Measurements from ENCODE around the gene HAO1.

HAO1 gene

GRCh38 chr20:7868108-7868507 lies 72.2 kb downstream of the HAO1 start:
- Histone ChIP-seq H3K4me1 (ENCODE audit: insufficient read depth, low read length) (peaks cover 5% of the 10 kb centered on the region), H3K36me3 (ENCODE audit: insufficient read depth, low read length) (no peaks in the 10 kb centered on the region)

DNA sequence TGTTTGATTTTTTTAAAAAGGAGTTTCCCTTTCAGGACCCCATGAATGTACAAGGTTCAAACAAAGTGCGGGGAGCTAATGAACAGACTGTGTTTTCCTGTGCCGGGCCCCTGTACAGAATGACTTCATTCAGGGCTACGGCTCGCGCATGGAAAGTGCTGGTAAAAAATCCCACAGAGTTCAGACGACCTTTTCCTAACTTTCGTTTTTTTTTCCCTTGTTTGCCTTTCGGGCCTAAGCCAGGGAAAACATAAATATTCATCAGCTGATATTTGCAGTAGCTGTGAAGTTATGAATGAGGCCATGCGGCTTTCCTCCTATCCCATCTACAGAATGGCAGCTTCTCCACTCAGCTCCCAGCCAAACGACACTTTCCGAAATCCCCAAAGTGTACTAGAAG lies 74.0 kb downstream of the HAO1 start:
- peaks cover 10% of the 10 kb centered on the region for H3K27me3 ChIP-seq (ENCODE audit: insufficient read depth, low read length)
- no peak overlapping the region for H2AFZ ChIP-seq (ENCODE audit: low read depth, low read length)
- no peaks in the 10 kb centered on the region for H3K36me3 ChIP-seq (ENCODE audit: insufficient read depth, low read length)
- no peaks in the 10 kb centered on the region for H3K9me3 ChIP-seq (ENCODE audit: low read length)
- H3K4me1 ChIP-seq (ENCODE audit: insufficient read depth, low read length) = peaks cover 5% of the 10 kb centered on the region
- H3K4me3 ChIP-seq (ENCODE audit: low read length) = no peak overlapping the region

More at GRCh38 chr20:7868108-7868507, 72.2 kb downstream of the HAO1 start:
- no peak overlapping the region for H3K4me3 ChIP-seq (ENCODE audit: low read length)
- peaks cover 10% of the 10 kb centered on the region for H3K27me3 ChIP-seq (ENCODE audit: insufficient read depth, low read length)
- H2AFZ ChIP-seq (ENCODE audit: low read depth, low read length) = no peak overlapping the region
- H3K9me3 ChIP-seq (ENCODE audit: low read length) = no peaks in the 10 kb centered on the region

DNA sequence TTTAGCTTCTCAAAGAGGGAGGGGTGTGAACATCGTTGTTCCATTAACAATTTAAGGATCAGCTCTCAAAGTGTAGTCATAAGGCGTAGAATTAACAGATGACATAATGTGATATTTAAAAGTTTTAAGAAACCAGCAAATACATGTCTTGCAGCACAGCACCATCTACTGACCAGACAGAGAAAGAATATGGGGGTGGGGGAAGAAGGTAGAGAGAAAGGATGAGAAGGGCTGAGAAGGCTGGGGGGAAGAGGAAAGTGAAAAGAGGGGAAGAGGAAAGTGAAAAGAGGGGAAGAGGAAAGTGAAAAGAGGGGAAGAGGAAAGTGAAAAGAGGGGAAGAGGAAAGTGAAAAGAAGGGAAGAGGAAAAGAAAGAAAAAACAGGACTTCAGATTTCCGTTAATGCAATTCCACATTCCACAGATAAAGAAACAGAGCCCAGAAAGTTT lies 80.9 kb downstream of the HAO1 start:
- H3K4me3 ChIP-seq (ENCODE audit: low read length) = no peak overlapping the region

DNA sequence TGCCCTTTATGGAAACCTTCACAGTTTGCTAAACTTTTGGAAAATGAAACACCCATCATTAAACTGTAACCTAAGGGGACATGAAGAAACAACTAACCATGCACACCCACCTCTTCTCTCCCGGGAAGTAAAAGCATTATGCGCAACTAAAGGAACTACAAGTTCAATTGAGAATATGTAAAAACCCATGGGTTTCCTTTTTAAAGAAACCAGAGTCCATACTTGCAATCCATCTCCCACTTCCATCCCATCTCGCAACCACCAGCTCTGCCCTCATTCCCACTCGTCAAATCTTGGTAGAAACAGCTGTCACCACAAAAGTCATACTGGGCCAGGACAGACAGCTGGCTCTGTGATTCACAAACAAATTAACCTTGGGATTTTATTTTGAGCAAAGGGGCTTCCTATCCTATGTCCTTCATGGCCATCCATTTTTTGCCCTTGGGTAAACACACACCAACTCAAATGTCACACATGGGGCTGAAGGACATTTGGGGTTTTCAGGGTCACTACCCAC lies 81.5 kb downstream of the HAO1 start:
- no peaks in the 10 kb centered on the region for H3K36me3 ChIP-seq (ENCODE audit: insufficient read depth, low read length)

More for the DNA sequence above, 80.9 kb downstream of the HAO1 start:
- H3K27me3 ChIP-seq (ENCODE audit: insufficient read depth, low read length) = no peaks in the 10 kb centered on the region
- H2AFZ ChIP-seq (ENCODE audit: low read depth, low read length) = no peak overlapping the region
- no peaks in the 10 kb centered on the region for H3K36me3 ChIP-seq (ENCODE audit: insufficient read depth, low read length)
- no peaks in the 10 kb centered on the region for H3K4me1 ChIP-seq (ENCODE audit: insufficient read depth, low read length)
- H3K9me3 ChIP-seq (ENCODE audit: low read length) = no peaks in the 10 kb centered on the region

GRCh38 chr20:7856756-7857155 lies 83.5 kb downstream of the HAO1 start:
- H3K27me3 ChIP-seq (ENCODE audit: insufficient read depth, low read length) = no peaks in the 10 kb centered on the region
- H2AFZ ChIP-seq (ENCODE audit: low read depth, low read length) = no peak overlapping the region
- H3K9me3 ChIP-seq (ENCODE audit: low read length) = no peaks in the 10 kb centered on the region
- no peaks in the 10 kb centered on the region for H3K36me3 ChIP-seq (ENCODE audit: insufficient read depth, low read length)
- no peak overlapping the region for H3K4me3 ChIP-seq (ENCODE audit: low read length)
- H3K4me1 ChIP-seq (ENCODE audit: insufficient read depth, low read length) = no peaks in the 10 kb centered on the region

More for the DNA sequence above, 81.5 kb downstream of the HAO1 start:
- H3K27me3 ChIP-seq (ENCODE audit: insufficient read depth, low read length) = no peaks in the 10 kb centered on the region
- H2AFZ ChIP-seq (ENCODE audit: low read depth, low read length) = no peak overlapping the region
- H3K4me1 ChIP-seq (ENCODE audit: insufficient read depth, low read length) = no peaks in the 10 kb centered on the region
- H3K9me3 ChIP-seq (ENCODE audit: low read length) = no peaks in the 10 kb centered on the region
- H3K4me3 ChIP-seq (ENCODE audit: low read length) = no peak overlapping the region

DNA sequence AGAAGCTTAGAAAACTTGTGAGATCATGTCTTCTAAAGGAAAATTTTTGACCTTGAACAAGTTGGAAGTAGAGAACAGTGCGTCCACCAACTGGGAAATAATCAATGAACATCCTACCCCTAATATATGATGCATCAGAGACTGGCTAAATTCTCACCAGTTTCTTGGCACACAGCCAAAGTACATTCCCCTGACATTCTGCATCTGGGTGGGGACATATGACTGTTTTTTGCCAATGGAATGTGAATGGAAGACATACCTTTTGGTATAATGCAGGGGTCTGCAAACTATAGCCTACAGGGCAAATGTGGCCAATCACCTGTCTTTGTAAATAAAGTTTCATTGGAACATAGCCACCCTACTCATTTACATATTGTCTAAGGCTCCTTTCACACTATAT lies 84.7 kb downstream of the HAO1 start:
- H3K36me3 ChIP-seq (ENCODE audit: insufficient read depth, low read length) = no peaks in the 10 kb centered on the region
- H3K4me3 ChIP-seq (ENCODE audit: low read length) = no peak overlapping the region
- no peak overlapping the region for H2AFZ ChIP-seq (ENCODE audit: low read depth, low read length)
- H3K27me3 ChIP-seq (ENCODE audit: insufficient read depth, low read length) = no peaks in the 10 kb centered on the region
- H3K4me1 ChIP-seq (ENCODE audit: insufficient read depth, low read length) = no peaks in the 10 kb centered on the region
- H3K9me3 ChIP-seq (ENCODE audit: low read length) = no peaks in the 10 kb centered on the region

DNA sequence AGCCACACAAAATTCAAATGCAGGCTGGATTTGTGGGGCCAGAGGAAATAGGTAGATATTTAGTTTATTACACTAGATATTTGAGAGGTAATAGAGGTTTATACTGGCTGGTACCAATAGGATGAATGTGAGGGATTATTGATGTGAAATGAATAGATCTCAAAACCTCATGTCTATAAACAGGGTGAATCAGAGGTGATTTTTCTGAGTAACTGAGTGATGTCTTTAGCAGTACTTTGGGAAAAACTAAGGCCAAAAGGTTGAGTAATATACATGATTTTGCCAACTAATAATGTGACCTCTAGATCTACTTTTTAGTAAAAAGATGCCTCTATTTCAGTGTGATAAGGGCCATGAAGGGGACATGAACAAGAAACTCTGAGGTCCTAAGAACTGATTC lies 86.8 kb downstream of the HAO1 start:
- Histone ChIP-seq H3K9me3 (ENCODE audit: low read length) (no peaks in the 10 kb centered on the region), H3K4me1 (ENCODE audit: insufficient read depth, low read length) (no peaks in the 10 kb centered on the region), H3K4me3 (ENCODE audit: low read length) (no peak overlapping the region), H3K27me3 (ENCODE audit: insufficient read depth, low read length) (no peaks in the 10 kb centered on the region), H2AFZ (ENCODE audit: low read depth, low read length) (no peak overlapping the region), H3K36me3 (ENCODE audit: insufficient read depth, low read length) (no peaks in the 10 kb centered on the region)

- H2AFZ ChIP-seq (ENCODE audit: low read depth, low read length) = no peak overlapping the region
- H3K4me3 ChIP-seq (ENCODE audit: low read length) = no peak overlapping the region
- no peaks in the 10 kb centered on the region for H3K27me3 ChIP-seq (ENCODE audit: insufficient read depth, low read length)
- no peaks in the 10 kb centered on the region for H3K4me1 ChIP-seq (ENCODE audit: insufficient read depth, low read length)
- no peaks in the 10 kb centered on the region for H3K36me3 ChIP-seq (ENCODE audit: insufficient read depth, low read length)
- H3K9me3 ChIP-seq (ENCODE audit: low read length) = no peaks in the 10 kb centered on the region
Observed at GRCh38 chr20:7850775-7851490, 89.3 kb downstream of the HAO1 start.

DNA sequence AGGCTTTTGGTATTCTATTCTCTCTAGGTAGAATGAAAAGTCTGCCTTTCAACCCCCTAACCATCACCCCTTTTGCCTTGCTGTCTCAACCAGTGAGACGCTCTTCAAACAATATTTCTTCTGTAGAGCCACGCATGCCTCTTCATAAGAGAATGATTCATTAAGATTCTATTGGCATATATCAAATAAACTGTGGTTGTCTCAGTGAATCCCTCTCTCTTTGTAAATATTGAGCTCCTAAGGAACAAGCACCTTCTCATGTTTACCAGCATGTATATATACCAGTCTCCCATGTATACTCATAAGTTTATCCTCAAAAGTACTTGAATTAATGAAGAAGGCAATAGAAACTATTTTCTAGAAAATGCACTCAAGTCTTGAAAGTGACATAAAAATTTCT lies 90.6 kb downstream of the HAO1 start:
- no peaks in the 10 kb centered on the region for H3K4me1 ChIP-seq (ENCODE audit: insufficient read depth, low read length)
- no peaks in the 10 kb centered on the region for H3K9me3 ChIP-seq (ENCODE audit: low read length)

GRCh38 chr20:7848351-7848750 lies 91.9 kb downstream of the HAO1 start:
- Histone ChIP-seq H3K27me3 (ENCODE audit: insufficient read depth, low read length) (no peaks in the 10 kb centered on the region), H2AFZ (ENCODE audit: low read depth, low read length) (no peak overlapping the region), H3K4me1 (ENCODE audit: insufficient read depth, low read length) (no peaks in the 10 kb centered on the region), H3K9me3 (ENCODE audit: low read length) (no peaks in the 10 kb centered on the region), H3K36me3 (ENCODE audit: insufficient read depth, low read length) (no peaks in the 10 kb centered on the region), H3K4me3 (ENCODE audit: low read length) (no peak overlapping the region)

More for the DNA sequence above, 90.6 kb downstream of the HAO1 start:
- no peaks in the 10 kb centered on the region for H3K36me3 ChIP-seq (ENCODE audit: insufficient read depth, low read length)
- no peak overlapping the region for H3K4me3 ChIP-seq (ENCODE audit: low read length)
- H3K27me3 ChIP-seq (ENCODE audit: insufficient read depth, low read length) = no peaks in the 10 kb centered on the region
- H2AFZ ChIP-seq (ENCODE audit: low read depth, low read length) = no peak overlapping the region

DNA sequence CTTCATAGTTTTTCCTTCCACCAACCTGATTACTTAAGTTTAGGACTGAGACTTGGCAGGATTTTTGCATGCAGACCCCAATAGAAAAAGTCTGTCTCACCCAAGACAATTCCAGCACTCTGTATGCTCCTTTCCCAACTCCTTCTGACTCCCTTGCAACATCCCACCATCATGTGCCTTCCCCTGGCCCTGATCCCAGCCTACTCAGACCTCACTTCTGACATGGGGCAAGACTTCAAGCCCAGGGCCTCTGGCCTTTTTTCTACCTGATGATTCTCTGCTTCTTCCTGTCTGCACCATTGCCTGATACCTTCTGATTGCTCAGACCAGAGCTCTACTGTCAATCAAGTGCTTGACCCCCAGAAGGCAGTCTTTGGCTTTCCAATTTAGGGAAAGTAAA lies 96.6 kb downstream of the HAO1 start:
- Histone ChIP-seq H3K36me3 (ENCODE audit: insufficient read depth, low read length) (no peaks in the 10 kb centered on the region), H2AFZ (ENCODE audit: low read depth, low read length) (no peak overlapping the region), H3K27me3 (ENCODE audit: insufficient read depth, low read length) (peaks cover 5% of the 10 kb centered on the region), H3K9me3 (ENCODE audit: low read length) (no peaks in the 10 kb centered on the region), H3K4me1 (ENCODE audit: insufficient read depth, low read length) (no peaks in the 10 kb centered on the region), H3K4me3 (ENCODE audit: low read length) (no peak overlapping the region)

- Histone ChIP-seq H3K36me3 (ENCODE audit: insufficient read depth, low read length) (no peaks in the 10 kb centered on the region), H3K9me3 (ENCODE audit: low read length) (no peaks in the 10 kb centered on the region), H3K4me3 (ENCODE audit: low read length) (no peak overlapping the region), H3K4me1 (ENCODE audit: insufficient read depth, low read length) (no peaks in the 10 kb centered on the region), H2AFZ (ENCODE audit: low read depth, low read length) (no peak overlapping the region), H3K27me3 (ENCODE audit: insufficient read depth, low read length) (peaks cover 5% of the 10 kb centered on the region)
Observed at GRCh38 chr20:7841971-7842310, 98.3 kb downstream of the HAO1 start.

DNA sequence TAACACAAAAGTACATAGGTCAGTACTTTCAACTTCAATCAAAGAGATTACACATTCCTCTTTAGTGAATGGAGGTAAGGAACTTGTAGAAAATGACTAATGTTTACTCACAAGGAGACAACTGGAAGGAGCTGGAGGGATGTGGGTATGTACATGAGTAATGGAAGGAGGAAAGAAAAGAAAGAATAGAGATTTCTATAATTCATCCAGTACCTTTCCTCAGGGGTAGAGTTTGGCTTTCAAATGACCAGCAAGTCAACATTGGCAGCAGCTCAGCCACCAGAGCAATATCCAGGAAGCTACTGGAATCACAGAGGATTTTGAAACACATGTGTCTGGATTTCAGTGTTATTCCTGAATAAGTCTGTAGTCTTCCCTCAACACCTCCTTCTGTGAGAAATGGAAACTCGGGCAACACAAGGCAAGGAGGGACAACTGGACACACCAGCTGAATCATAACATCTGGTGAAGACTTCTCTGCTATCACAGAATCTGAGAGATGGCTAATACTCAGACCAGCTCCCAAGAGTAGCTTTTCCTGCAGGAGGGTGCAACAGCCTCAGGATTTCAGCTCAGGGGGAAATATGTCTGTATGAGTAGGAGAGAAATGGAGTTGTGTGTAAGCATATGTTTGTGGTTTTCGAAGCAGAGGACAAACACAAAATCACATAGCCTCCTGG lies 98.8 kb downstream of the HAO1 start:
- no peak overlapping the region for H2AFZ ChIP-seq (ENCODE audit: low read depth, low read length)
- H3K4me1 ChIP-seq (ENCODE audit: insufficient read depth, low read length) = no peaks in the 10 kb centered on the region
- H3K4me3 ChIP-seq (ENCODE audit: low read length) = no peak overlapping the region
- no peaks in the 10 kb centered on the region for H3K9me3 ChIP-seq (ENCODE audit: low read length)
- H3K27me3 ChIP-seq (ENCODE audit: insufficient read depth, low read length) = peaks cover 5% of the 10 kb centered on the region
- H3K36me3 ChIP-seq (ENCODE audit: insufficient read depth, low read length) = no peaks in the 10 kb centered on the region

All from neuron (in vitro differentiated cells).